GM18951 (cell line): ENCODE measurements around the gene FAM83F.
"Not testable (repeated sequence)": the region's sequence is repeated elsewhere in the genome, so short reads cannot be mapped to it uniquely, and the experiment has no call there.

Experiments used
- POLR2A ChIP-seq: IDR thresholded peaks from 4 replicates; pipeline ENCODE4 v1.6.1; 2011; ENCODE audit warnings: mild to moderate bottlenecking; ENCODE audit not compliant: insufficient read length, insufficient read depth; ENCODE audit errors: extremely low read depth
- in situ Hi-C: fragments of 300-500 bp; cut with MboI; formaldehyde crosslinking; loops from one replicate; pipeline ENCODE4 v1.12.0; 2022; ENCODE audit warnings: low sequenced_read_pairs, mixed read lengths, inconsistent platforms; ENCODE audit not compliant: unreplicated experiment

Gene FAM83F

DNA sequence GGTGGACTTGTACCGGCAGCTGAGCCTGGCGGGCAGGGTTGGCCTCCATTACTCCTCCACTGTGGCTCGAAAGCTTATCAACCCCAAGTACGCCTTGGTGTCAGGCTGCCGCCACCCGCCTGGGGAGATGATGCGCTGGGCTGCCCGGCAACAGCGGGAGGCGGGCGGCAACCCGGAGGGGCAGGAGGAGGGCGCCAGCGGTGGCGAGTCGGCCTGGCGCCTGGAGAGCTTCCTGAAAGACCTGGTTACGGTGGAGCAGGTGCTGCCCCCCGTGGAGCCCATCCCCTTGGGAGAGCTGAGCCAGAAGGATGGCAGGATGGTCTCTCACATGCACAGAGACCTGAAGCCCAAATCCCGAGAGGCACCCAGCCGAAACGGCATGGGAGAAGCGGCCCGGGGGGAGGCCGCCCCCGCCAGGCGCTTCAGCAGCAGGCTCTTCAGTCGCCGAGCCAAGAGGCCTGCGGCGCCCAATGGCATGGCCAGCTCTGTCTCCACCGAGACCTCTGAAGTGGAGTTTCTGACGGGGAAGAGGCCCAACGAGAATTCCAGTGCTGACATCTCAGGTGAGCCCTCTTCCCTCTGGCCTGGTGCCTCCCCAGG is 26.7 kb downstream of the FAM83F start:
- TF ChIP-seq POLR2A: no peak
- in situ Hi-C loops: no loop called here

DNA sequence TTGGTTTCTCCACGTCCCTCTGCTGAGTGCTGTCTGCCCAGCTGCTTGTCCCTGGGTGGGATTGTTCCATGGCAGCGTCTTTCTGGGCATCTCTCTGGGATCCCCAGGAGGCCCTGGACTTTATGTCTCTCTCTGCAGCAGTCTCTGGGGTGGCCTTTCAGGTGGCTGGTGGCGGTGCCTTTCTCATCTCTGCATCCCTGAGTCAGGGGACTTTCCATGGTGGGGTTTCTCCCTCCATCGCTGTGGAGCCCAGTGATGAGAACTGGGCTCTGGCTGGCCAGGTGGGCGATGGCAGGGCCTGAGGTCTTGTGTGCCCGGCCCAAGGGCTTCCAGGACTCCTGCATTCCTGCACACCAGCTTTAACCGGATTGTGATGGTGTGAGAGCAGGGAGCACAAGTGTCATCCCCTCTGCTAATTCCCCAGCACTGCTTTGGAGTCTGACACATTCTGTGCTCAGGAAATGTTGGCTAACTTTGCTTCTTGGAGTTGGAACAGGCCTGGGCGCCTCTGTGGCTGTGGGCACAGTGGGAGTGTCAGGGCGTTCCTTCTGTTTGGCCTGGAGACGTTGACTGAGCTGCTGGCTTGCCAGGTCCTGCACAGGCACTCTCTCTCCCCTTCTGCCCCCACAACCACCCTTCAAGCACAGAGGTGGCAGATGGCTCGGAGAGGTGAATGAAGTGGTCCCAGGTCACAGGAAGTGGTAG is 27.9 kb downstream of the FAM83F start:
- in situ Hi-C loops: no loop called here
- TF ChIP-seq POLR2A: no peak

DNA sequence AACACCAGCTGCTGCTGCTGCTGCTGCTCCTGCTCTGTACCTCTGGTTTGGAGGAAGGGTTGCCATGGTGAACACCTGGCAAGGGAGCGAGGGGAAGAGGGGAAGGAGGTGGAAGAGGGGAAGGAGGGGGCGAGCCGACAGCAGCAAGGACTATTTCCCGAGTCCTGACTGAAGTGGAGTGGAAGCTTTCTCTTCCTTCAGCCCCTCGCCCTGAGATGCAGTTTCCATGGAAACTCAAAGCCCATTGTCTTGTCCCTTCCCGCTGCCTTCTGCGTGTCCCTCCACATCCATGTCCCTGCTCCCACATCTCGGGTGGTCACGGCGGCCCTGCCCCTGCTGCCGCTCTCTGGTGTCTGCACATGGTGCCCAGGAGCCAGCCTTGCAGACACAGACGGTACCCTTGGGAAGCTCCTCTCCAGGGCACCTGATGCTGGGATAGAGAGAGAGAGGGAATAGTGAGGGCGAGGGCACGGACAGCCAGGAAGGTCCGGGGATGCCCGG is 28.6 kb downstream of the FAM83F start:
- no peak for TF ChIP-seq POLR2A
- in situ Hi-C loops: no loop called here

DNA sequence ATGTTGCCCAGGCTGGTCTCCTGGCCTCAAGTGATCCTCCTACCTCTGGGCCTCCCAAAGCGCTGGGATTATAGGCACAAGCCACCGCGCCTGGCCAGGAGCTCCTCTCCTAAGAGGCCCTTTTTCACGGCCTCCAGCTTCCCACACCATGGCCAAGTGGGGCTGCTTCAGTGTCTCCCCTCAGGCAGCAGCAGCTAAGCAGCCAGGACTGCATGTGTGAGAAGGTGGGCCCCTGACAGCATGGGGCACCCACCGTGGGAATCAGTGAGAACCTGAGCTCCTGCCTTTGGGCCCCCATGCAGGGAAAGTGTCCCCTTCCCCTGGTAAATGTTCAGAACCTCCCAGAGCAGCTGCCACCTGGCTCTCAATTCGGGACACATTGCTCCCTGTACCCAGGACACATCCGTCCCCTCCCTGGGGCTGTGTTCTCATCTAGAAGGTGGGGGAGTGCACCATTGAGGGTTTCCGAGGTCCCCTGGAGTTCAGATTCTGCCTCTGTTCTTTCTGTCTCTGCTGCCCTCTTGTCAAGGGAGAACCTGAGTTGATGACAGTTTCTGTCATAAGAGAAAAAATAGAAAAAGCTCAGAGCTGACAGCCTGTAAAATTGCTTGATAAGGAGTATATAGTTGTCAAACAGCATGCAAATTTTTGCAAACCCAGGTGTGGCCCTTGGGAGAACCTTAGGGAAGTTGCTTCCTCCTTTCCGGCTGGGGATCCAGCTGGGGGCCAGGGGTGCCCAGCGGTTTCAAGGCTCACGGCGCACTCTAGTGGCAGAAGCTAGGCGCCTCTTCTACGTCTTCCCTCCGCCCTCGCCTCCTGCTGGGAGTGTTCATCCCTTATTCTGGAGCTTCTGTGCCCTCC is 29.7 kb downstream of the FAM83F start:
- TF ChIP-seq POLR2A: no peak
- in situ Hi-C loops: no loop called here

DNA sequence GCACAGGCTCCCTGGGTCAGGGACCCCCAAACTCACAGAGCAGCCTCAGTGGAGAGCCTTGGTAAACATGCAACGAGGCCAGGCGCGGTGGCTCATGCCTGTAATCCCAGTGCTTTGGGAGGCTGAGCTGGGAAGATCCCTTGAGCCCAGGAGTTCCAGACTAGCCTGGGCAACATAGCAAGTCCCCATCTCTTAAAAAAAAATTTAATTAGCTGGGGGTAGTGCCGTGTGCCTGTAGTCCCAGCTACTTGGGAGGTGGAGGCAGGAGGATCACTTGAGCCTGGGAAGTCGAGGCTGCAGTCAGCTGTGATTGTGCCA is 30.3 kb downstream of the FAM83F start:
- in situ Hi-C loops: not testable (repeated sequence)

DNA sequence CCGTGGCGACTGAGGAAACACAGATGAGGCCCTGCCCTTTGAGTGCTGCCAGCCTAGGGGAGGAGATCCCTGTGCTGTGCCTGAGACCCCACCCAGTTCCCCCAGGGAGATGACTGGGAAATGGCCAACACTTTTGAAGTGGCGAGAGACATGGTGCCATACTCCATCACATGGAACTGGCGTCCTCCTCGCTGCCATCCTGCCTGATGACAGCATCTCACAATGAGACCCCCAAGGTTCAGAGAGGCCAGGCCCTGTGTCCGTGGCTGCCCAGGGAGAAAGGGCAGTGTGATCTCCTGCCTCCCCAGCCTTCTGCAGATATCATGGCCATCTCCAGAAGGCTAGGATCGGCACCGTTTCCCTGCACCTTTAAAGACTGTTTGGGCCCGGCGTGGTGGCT is 31.1 kb downstream of the FAM83F start:
- no peak for TF ChIP-seq POLR2A
- in situ Hi-C loops: no loop called here

DNA sequence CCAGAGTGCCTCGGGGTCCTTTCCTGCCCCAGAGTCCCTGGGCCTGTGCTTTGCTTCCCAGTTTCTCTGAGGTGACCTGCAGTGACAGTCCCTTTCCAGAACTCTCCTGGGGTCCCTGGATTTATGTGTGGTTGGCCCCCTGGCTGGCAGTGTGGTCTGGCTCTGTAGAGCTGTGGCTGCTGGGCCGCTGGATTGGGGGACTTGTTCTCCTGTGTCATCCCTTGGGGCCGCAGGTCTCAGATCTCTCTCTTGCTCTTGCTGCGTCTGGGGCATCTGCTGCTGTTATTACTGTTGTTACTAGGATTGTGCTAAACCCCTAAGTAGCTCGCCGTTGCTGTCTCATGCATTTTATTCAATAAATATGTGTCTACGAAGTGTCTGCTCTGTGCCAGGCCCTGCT is 31.9 kb downstream of the FAM83F start:
- in situ Hi-C loops: no loop called here
- TF ChIP-seq POLR2A: no peak

DNA sequence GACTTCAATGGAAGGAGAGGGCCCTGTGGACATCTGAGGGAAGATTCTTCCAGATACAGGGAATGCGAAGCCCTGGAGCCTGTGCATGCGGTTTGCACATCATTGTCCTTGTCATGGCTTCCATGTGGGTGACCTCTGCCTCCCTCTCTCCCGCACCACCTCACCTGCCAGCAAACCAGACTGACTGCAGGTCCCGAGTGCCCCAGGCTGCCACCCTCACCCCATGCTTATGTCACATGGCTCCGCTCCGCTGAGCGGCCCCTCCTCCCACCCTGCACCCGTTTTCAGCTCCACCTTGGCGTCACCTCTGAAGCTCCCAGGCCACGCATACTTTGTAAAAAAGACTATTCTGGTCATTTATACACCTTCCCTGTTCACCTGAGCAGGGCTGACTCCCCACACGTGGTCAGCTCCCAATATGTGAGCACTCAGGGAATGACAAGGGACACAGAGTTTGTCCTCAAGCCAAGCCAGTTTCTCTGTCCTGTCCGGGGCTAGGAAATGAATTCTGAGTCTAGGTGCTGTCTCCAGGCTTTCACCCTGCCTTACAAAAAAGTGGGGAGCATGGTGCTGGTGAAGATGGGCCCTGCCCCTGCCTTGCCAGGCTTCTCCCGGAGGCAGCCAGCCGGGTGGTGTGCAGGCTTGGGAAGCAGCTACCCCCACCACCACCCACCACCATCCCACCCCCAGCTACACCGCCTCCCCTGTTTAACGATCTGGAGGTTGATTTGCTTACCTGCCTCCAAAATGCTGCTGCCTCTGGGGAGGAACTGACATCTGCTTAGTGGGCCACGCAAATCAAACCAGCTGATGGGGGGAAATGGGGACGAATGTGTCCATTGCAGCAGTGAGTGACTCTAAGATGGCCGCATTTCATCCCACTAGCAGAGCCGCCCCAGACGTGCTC is 32.7 kb downstream of the FAM83F start:
- in situ Hi-C loops: no loop called here
- no peak for TF ChIP-seq POLR2A

DNA sequence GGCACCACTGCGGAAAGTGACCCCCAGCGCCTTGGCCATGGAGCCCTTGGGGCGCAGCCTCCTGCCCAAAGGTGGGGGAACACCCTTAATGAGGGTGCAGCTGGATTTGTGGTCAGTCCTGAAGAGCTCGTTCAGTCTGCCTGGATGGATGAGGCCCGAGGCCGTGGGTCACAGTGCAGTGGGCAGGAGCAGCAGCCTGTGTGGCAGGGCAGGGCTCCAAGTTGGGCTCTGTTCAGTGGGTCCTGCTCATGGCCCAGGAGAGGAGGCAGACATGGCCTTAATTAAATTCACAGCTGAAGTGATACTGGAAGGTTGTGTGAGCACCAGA is 33.3 kb downstream of the FAM83F start:
- in situ Hi-C loops: no loop called here
- no peak for TF ChIP-seq POLR2A

DNA sequence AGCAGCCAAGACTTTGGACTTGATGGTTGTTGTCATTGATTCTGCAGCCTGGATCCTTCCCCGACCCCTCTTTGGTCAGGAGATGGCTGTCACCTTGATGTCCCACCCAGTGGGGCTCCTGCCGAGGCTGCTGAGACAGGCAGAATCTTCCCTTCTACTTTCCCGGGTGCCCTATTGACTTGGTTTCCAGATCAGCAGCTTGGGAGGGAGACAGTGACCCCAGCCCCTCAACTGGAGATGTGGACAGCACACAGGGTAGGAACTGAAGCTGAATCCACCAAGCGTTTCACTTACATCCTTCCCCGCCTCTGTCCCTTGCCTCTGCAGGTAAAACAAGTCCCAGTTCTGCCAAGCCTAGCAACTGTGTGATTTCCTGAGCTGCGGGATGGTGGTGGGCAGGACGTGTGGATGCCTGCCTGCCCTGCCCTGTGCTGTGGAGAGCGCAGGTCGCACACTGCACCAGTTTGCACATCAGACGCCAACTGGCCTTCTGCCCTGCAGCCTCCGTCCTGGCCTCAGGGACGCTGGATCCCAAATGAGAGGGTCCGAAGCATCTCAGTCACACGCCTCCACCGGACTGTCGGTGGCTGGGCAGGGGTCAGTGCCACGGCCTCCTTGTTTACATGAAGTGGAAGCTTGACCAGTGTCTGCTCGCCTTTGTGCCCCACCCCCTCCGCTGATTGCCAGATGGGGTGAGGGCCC is 34.6 kb downstream of the FAM83F start:
- TF ChIP-seq POLR2A: no peak
- in situ Hi-C loops: no loop called here

DNA sequence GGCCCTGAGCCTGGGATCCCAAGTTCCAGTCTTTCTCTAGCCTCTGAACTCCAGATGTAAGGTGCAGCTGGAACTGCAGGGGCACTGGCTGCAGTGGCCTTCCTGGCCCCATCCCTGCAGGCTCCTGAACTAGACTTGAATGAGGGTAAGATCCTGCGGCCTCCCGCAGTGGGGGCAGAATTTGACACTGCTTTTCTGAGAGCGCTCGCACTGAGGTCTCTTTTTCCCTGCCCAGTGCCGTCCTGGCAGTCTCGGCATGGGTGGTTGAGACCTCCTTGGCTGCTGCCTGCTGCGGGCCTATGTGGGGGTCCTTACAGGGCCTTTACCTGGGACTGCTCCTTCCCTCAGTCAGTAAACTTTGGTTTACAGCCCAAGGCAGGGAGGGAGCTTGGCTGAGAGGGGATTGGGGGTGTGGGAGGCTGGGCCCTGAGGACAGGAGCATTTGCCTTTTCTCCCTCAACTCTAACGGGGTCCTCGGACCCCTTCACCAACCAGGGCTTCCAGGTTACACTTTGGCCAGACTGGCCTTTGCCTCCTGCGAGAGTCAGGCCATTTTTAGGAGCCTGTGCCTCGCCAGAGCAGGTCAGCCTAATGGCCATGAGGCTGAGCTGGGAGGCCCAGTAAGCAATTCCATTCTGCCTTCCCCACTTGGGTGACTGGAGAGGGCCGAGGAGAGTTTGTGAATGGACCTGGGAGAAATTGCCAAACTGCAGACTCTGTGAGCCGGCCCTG is 35.4 kb downstream of the FAM83F start:
- no peak for TF ChIP-seq POLR2A
- in situ Hi-C loops: loop anchor here (5.0 kb wide), 1 partner anchor 493 kb away; no protein-coding TSS in a partner anchor

DNA sequence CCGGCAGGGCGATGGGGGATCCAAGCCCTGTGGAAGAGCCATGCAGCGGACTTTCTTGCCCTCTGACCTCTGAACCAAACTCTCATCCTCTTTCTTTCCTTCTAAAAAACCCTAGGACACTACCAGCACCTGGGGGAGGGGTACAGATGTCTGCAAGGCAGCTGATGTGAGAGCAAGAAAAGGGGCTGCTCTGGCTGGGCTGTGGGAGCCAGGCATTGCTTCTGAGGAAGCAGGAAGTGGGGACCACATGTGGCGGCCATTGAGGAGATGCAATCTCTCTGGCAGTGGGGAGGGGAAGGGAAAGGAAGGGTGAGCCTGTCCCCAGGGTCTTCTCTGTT is 36.0 kb downstream of the FAM83F start:
- no peak for TF ChIP-seq POLR2A
- in situ Hi-C loops: loop anchor here (5.0 kb wide), 1 partner anchor 493 kb away; no protein-coding TSS in a partner anchor
